Omental fat pad (tissue), 4 donors: ENCODE data around the gene FRAS1. TPM values are rescaled to one million over a fixed set of nuclear protein-coding genes. Genes with fewer than 3 reads are reported as not detected.

ENCODE experiments used
- ATAC-seq: fragments of 150-250 bp; one replicate; pipeline ENCODE4 v1.9.1; 2016; ENCODE audit warnings: mild to moderate bottlenecking, moderate library complexity; ENCODE audit not compliant: low FRiP score
- DNase-seq: peaks from one replicate; pipeline ENCODE4 v3.0.0-alpha.2; 2019; ENCODE audit warnings: low spot score
- total RNA-seq, 4 donors: library from RNA; depleted of rRNA; stranded (reverse); fragments of >200 nt; gene quantifications; one replicate each; pipeline ENCODE4 v1.1.0, GENCODE V29; 2016
- TF ChIP-seq, protein P1 (sequence below), 3 donors: fragments of 450-650 bp; IDR thresholded peaks; one replicate each; pipeline ENCODE4 v1.5.1; 2016 to 2017; ENCODE audit warnings: antibody characterized with exemption in 3 of 3, mild to moderate bottlenecking in 3 of 3, moderate library complexity in 2 of 3

FRAS1 gene
- total RNA-seq, 4 donors from 2014 or later = 0.47 to 40.5 (median 7.7) TPM

DNA sequence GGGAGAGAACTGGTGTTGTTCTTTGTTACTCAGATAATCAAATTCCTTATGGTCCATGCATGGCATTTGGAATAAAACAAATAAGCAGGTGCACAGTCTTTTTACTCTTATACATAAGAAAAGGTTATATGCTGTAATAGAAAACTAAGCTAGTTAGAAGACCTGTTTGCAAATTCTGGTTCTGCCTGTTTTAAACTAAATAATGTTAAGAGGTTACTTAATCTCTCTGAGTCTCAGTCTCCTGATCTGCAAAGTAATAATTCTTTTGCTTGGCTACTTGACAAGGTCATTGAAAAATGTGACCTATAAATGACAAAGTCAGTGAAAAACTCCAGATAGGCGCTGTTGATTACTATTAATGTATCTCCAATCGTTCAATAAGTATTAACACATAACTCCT lies 451.9 kb downstream of the FRAS1 start:
- ATAC-seq (no peak), DNase-seq (no peak)
- TF ChIP-seq, protein P1, sequence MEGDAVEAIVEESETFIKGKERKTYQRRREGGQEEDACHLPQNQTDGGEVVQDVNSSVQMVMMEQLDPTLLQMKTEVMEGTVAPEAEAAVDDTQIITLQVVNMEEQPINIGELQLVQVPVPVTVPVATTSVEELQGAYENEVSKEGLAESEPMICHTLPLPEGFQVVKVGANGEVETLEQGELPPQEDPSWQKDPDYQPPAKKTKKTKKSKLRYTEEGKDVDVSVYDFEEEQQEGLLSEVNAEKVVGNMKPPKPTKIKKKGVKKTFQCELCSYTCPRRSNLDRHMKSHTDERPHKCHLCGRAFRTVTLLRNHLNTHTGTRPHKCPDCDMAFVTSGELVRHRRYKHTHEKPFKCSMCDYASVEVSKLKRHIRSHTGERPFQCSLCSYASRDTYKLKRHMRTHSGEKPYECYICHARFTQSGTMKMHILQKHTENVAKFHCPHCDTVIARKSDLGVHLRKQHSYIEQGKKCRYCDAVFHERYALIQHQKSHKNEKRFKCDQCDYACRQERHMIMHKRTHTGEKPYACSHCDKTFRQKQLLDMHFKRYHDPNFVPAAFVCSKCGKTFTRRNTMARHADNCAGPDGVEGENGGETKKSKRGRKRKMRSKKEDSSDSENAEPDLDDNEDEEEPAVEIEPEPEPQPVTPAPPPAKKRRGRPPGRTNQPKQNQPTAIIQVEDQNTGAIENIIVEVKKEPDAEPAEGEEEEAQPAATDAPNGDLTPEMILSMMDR (IDR thresholded peaks at IDR 0.05) = no peak

DNA sequence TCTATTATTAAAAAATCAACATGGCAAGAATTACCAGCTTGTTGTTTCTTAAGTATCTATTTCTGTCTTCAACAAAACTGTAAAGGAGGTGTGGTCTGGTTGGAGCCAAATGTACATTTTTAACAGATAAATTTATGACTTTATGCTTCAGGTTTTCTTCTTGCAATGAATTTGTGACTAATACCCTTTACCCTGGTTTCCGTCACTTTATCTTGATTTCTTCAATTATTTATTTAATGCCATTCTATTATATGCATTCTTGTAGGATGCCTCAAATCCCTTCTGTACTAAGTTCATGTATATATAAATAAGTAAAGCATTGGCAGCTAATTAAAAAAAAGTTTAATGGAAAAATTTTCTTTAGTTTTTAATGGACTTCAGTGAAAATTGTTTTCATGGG lies 453.0 kb downstream of the FRAS1 start:
- DNase-seq (no peak), ATAC-seq (no peak)
- TF ChIP-seq, protein P1 (IDR thresholded peaks at IDR 0.05) = no peak

DNA sequence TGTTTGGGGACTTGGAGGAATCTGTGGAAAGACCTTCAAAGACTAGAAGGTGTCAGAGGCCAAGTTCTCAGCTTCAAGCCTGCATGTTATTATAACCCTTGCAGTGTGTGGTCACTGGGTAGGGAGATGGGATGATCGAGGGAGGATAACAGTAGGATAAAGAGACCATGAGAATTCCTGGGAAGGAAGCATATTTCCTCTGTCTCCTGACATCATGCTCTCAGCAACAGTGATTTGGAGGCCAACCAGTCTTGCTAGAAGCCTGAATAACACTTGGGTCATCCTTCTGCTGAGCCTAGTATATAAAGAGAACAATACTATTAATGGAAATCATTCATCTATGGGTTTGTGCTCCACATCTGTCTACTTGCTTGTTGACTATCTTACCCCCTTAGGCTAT lies 453.6 kb downstream of the FRAS1 start:
- no peak for DNase-seq
- no peak for ATAC-seq

DNA sequence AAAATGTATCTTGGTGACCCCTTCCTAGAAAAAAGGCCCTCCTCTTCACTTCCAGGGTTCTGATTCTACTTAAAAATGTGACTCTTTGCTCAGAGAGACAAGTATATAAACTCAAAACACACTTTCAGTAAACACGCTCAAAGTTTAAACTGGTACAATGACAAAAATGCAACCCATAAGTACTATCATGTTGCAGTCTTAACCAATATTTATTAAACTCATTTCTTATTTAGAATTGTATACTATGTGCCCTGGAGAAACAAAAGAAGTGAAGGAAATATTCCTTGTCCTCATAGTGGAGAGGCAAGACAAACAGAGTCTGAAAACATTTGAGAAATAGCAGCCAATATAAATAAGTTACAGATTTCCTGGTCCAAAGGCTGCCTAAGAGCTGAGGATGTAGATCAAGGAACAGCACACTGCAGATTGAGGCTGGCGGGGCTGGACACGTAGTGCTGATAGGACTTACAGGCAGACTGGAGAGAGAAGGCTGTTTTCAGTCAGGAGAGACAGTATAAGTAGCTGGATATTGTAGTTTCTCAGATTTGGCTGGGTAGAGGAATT lies 455.3 kb downstream of the FRAS1 start:
- TF ChIP-seq, protein P1 (IDR thresholded peaks at IDR 0.05) = no peak
- no peak for DNase-seq
- ATAC-seq = no peak

More for the DNA sequence above, 453.6 kb downstream of the FRAS1 start:
- TF ChIP-seq, protein P1 (IDR thresholded peaks at IDR 0.05) = no peak

DNA sequence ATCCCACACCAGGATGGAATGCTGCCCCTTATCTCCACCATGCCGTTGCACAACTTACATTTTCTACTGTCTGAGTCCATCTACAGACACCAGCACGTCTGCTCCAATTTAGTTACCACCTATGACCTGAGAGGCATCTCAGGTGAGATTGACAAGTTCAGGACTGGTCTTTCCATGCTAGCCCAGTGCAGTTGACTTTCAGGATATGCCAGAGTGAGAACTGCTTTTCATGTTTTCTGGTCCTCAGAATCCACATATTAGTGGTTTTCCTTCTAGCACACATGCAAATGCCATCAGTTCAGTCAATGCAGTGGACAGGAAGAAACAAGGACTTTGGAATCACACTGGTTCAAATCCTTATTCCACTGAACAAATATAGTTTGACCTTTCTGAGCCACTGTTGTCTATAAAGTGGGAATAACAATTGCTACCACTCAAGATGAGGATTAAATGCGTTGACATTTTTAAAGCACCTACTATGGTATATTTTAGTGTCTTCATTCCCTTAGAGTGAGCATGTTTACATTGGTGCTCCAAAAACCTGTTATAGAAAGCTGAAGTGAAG lies 456.4 kb downstream of the FRAS1 start:
- ATAC-seq (no peak), DNase-seq (no peak)
- TF ChIP-seq, protein P1 (IDR thresholded peaks at IDR 0.05) = no peak

DNA sequence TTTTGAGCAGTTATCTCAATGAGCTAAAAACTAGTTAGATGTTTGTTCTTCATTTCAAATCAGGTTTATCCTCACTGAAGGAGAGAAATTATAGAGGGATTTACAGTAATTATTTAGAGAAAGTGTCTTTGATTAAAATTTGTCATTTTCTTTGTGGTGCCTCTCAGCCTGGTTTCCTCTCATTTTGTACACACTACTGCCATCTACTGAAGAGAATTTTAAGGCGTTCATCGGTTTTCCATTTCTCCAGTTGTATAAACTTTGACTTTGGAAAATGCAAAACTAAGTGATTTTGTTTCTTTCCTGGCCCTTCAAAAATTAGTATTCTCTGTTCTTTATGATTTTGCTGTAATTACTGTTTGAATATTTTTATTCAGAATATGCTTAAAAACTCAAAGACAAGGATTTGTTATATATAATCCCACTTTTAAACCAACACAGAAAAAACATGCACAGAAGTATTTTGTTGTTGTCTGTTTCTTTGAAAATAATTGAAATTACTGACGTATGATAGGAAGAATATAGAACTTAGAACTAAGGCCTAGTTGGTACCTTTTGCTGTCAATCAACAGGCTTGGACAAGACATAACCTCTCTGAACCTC lies 460.0 kb downstream of the FRAS1 start:
- no peak for ATAC-seq
- DNase-seq = no peak
- TF ChIP-seq, protein P1 (IDR thresholded peaks at IDR 0.05) = no peak

DNA sequence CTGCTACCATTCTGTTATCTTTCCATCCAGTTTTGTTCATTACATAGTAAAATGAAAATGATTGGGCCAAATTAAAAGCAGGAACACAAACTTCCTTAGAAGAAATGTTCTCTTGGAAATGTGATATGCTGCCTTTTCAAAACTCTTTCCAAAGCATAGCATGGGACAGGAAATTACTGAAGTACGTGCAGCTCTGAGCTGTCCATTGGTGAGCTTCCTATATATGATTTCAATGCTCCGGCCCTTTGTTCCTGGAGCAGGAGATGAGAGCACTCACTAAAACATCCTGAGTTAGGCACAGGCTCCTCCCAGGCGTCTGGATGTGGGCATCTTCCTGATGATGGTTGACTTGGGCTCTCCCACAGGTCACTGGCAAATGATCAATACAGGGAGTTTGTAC lies 461.4 kb downstream of the FRAS1 start:
- ATAC-seq (no peak), DNase-seq (no peak)
- TF ChIP-seq, protein P1 (IDR thresholded peaks at IDR 0.05) = no peak
